GM19239 (cell line): ENCODE results near the gene SLC6A6.

ENCODE experiments used
- DNase-seq: peaks from one replicate; pipeline ENCODE4 v3.0.0; 2011; ENCODE audit warnings: low spot score; ENCODE audit not compliant: insufficient read length
- FAIRE-seq: peaks from 2 replicates; lab custom pipeline; 2011; peaks lifted over from hg19 to GRCh38; lab: Jason Lieb, UNC

SLC6A6 gene

DNA sequence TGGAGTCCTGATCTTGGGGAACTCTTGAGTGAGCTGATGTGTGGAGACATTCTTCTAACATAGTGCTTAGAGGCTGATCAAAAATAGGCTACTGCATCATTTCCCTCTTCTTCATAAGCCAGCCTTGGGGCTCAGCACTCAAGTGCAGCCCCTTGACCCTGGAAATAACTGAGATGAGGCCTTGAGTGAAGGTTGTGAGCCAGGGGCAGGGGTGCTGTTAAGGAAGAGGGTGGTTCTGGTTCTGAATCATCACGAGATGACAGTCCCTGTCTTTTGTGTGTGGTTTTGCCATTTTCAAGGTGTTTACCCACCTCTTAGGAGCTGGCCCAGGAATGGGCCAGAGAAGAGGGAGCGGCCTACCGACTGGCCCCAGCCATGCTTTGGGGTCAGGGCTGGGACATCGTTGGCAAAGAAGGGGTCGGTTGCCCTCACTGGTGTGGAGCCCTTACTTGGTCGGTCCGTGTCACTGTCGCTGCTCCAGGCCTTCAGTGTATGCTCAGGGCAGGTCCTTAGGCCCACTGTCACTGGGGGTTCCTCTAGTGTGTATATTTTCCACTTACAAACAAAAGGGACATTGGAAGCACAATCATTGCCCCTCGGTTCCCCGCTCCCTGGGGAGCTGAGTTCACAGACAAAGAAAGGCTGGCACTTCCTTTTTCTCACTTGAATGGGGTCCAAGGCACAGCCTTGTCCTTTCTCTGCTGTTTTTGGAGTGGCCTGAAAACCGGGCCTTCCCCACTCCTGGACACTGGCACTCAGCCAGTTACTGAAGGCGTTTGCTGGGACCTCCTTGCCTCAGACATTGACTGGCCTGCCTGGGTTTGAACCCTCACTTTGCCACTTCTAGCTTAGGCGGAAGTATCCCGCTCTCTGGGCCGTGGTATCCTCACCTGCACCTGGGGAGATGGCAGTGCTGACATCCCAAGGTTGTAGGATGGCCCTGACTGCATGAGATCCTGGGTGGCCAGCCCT is 46.6 kb downstream of the SLC6A6 start:
- no peak for FAIRE-seq
- DNase-seq = no peak

- no peak for FAIRE-seq
- DNase-seq = no peak
These were observed 48.1 kb downstream of the SLC6A6 start for GRCh38 chr3:14450506-14450905.

GRCh38 chr3:14450922-14451606 is 48.7 kb downstream of the SLC6A6 start:
- DNase-seq (no peak), FAIRE-seq (no peak)

DNA sequence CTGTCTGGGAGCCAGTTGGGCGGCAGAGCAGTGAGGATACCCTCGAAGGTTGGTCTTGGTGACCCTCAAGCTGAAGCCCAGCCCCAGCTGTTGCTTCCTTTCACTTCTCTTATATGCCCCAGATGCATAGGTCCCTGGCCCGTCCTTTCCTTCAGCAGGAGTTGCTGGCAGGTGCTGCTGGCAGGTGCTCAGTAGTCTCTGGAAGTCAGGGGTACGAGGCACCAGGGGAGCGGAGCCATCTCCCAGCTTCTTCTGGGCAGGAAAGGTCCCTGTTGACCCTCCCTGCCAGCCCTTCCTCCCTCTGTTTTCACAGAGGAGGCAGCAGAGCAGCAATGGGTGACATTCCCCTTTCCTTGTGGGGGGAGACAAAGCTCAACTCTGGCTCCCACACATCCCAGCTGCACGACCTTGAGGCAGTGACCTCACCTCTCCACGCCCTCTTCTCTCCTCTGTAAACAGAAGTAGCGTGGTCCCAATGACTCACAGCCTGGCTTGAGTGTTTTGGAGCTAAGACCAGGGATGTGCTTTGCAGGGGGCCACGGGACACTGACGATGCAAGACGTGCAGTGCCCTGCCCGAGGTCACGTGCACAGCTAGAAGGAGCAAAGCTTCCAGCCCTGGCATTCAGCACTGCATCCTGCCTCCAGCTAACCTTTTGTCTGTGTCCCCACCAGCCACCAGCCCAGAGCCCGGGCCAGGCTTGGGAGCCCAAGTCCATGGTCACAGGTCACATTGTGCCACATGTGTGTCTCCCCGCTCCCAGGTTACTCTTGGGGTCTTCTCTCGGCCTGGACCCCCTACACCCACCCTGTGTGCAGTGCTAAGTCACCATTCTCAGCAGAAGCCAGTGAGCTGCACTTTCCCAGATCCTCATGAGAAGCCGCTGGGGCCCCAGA is 49.7 kb downstream of the SLC6A6 start:
- DNase-seq = no peak
- FAIRE-seq = no peak

DNA sequence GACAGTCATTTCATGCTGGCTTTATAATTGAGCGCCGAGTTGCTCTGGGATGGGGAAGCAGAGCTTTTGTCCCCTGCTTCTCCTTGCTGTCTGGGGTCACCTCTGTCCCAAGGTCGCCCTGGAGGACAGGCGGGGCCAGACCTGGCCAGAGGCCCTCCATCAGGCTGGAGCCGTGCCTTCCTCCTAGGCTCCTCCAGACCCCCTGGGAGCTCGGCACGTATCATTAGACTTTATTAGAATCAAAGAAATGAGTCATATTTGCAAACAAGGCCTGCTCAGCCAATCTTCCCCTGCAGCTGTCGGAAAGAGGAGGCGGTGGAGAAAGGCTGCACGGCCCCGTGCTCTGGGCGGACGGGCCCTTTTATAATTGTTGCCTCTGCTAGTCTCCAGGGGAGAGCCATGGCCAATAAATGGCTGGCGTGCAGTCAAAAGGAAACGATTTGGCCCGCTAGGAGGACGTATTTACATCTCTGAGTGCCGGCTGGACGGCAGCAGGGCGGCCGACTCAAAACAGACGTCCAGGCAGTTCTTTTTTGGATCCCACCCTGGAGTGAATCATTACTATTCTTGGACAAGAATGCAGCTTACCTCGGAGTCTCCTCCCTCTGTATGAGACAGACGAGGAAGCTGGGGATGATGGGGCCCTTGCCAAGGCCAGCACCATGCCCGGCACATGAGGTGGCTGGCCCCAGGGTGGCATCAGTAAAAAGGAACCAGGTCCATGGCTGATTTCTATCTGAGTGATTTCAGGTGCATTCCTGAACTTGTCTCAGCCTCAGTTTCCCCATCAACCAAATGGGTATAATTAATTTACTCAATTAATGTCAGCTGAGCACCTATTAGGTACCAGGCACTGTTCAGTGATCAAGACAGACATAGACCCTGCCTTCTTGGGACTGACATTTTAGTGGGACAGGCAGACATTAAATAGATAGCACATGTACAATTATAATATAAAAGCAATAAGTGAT is 50.6 kb downstream of the SLC6A6 start:
- DNase-seq (no peak), FAIRE-seq (no peak)

DNA sequence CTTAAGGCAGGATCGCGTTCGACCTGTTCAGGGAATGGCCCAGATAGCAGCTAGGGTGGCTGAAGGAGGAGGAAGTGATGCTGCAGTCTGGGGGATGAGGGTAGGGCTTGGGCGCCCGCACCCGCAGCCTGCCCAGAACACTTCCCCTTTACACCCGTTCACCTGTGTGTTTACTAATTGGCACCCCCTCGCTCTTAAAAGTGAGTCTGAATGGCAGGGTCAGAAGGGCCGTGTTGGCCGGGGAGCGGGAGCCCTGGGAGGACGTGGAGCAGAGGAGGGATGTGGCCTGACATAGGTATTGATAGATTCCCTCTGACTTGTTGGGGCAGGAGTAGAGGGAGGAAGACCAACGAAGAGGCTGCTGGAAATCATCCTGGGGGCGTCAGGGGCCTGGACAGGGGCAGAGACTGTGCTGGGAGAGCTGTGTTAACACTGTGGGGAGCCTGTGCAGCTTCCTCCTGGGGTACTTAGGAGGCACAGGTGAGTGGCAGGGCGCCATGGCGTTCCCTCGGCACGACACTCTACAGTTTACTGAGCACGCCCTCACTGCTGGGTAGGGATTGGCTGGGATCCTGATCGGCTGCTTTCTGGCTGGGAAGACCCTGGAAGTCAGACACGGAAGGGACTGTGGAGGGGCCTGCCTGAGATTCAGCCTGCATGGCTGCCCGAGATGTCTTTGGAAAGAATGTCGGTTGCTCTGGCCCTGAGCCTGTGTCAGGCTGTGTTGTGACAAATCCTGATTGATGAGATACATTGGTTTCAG is 51.7 kb downstream of the SLC6A6 start:
- FAIRE-seq (no peak), DNase-seq (no peak)

DNA sequence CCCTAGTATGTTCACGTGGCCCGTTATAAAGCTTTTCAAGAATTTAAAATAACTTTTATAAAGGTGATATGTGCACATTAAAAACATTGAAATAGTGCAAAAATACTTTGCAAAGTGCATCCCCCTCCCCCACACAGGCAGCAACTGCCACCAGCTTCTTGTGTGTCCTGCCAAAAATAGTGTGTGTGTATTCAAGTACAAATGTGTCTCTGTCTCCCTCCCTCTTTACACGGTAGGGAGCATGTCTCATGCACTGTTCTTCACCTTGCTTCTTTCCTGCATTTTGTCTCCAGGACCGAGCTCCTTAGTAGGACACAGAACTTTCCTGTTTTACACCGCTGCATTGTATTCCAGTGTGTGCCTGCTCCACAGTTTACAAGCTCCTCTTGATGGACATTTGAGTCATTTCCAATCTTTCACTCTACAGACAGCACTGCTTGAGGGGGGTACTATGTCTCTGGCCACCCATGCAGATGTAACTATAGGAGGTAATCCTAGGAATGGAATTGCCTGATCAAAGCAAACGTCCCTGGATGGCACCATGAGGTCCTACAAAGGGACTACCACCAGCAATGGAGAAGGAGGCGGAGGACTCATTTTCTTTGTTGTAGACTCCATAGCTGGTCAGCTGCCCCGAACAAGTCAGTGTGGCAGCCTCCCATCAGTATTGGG is 52.4 kb downstream of the SLC6A6 start:
- no peak for FAIRE-seq
- DNase-seq = no peak

- FAIRE-seq (no peak), DNase-seq (no peak)
These were observed 53.3 kb downstream of the SLC6A6 start for GRCh38 chr3:14455571-14456317.

DNA sequence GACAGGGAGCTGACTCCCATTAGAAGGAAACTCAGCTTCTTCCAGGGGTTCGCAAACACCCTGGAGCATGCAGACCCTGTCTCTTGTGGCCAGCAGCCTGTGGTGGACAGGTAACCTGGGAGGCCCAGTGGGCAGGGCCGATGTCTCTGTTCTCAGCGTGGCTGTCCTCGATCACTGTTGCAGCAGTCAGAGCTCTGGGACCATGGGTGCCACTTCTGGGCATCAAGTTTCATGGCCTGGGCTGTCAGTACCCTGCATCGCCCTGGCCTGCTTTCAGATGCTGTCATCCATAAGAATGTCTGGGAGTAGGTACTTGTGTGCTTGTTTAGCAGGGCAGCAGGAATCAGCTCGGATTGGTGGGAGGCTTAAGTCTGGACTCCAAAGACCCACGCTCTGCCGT is 54.4 kb downstream of the SLC6A6 start:
- FAIRE-seq (no peak), DNase-seq (no peak)

GRCh38 chr3:14457481-14457880 is 55.1 kb downstream of the SLC6A6 start:
- DNase-seq (no peak), FAIRE-seq (no peak)

- no peak for DNase-seq
- no peak for FAIRE-seq
These were observed 55.6 kb downstream of the SLC6A6 start for GRCh38 chr3:14457999-14458398.

GRCh38 chr3:14458434-14459275 is 56.2 kb downstream of the SLC6A6 start:
- DNase-seq = no peak
- FAIRE-seq = peak; percentile 4

- no peak for FAIRE-seq
- no peak for DNase-seq
These were observed 57.0 kb downstream of the SLC6A6 start for GRCh38 chr3:14459384-14459783.

DNA sequence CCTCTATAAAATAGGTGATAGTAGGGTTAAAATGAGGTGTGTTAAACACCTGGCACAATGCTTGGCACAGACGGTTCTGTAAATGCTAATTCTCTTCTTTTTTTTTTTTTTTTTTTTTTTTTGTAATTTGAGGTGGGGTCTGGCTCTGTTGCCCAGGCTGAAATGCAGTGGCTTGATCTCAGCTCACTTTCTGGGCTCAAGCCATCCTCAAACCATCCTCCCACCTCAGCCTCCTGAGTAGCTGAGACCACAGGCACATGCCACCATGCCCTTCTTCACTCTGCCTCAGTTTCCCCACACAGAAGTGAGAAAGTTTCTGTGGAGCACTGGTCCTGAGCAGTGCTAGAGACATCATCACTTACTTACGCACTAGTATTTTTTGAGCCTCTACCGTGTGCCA is 57.4 kb downstream of the SLC6A6 start:
- DNase-seq = no peak
- no peak for FAIRE-seq

- FAIRE-seq (no peak), DNase-seq (no peak)
These were observed 58.1 kb downstream of the SLC6A6 start for GRCh38 chr3:14460342-14461005.
